Iris pigment epithelial cell (primary cell): ENCODE results near the gene NAV2.
"Not testable (repeated sequence)": the region's sequence is repeated elsewhere in the genome, so short reads cannot be mapped to it uniquely, and the experiment has no call there.

Source experiments
- DNase-seq: peaks from one replicate; pipeline ENCODE4 v3.0.0-alpha.2; 2011; ENCODE audit warnings: low read depth

The NAV2 gene

DNA sequence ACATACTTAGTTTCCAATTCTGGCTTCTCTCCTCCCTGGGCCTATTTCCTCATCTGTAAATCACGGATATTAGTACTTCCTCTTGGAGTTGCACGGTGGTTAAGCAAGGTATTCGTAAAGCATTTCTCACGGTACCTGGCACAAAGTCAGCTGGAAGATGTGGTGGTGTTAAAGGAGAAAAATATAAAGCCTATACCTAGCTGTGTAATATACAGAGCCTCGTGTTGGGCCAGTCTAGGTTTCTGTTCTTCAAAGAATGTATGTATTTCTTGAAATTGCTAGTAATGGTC is 400.5 kb downstream of the NAV2 start:
- peak; percentile 45 for DNase-seq

DNA sequence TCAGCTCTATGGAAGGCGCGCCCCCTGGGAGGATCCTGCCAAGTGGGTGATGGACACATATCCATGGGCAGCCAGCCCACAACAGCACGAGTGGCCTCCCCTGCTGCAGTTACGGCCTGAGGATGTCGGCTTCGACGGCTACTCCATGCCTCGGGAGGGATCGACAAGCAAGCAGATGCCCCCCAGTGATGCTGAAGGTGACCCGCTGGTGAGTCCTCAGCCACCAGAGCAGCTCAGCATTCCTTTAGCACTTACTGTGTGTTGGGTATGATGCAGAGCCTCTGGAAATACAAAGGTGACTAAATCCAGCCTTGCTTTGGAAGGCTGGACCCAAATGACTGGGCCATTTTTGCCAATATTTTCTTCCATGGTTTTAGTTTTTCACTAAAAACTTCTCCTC is 402.0 kb downstream of the NAV2 start:
- DNase-seq, result no peak

DNA sequence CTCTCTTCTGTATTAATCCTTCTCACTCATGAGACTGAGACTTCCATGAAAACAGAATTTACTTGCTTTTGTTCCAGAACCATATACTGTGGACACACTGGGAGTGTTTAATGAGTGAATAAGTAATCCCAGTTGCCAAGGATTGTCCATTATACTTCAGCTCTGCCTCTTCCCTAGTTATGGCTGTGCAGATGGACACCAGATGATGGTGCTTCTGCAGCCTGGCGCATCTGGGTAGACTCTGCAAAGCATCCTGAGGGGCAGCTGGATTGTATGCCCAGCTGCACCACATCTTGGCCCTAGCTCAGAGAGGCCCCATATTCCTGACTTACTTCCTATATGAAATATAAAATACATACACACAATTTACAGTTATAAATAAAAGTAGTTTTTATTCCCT is 404.2 kb downstream of the NAV2 start:
- DNase-seq, result no peak

DNA sequence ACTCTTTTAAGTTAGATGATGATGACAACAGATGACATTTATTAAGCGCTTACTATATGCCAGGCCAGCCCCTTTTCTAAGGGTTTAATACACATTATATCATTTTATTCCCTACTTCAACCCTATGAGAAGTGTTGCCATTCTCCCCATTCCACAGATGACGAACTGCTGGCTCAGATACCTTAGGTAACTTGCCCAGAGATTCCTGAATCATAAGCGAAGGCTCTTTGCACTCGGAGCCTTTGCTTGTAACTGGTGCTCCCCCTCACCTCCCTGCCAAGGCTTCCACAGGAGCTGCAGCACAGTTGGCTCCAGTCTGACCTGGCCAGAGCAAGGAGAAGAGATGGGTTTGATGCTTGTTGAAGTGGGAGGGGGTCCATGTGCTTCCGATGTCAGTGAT is 404.7 kb downstream of the NAV2 start:
- DNase-seq, result no peak

DNA sequence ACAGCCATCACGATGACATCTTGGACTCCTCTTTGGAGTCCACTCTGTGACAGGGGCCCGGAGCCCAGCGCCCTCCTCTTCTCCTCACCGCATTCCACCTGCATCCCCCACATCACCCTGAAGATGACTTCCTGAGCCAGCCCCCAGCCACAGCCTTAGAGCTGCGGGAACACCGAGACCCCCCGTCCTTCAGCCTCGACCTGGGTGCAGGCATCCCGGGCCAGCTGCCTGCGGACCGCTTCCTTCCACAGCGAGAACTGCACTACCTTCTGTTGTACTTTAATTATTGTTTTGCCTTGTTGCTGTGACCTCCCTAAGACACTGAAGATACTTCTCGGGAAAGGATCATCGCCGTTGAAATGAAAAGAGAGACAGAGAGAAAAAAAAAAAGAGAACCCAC is 405.6 kb downstream of the NAV2 start:
- DNase-seq, result no peak

DNA sequence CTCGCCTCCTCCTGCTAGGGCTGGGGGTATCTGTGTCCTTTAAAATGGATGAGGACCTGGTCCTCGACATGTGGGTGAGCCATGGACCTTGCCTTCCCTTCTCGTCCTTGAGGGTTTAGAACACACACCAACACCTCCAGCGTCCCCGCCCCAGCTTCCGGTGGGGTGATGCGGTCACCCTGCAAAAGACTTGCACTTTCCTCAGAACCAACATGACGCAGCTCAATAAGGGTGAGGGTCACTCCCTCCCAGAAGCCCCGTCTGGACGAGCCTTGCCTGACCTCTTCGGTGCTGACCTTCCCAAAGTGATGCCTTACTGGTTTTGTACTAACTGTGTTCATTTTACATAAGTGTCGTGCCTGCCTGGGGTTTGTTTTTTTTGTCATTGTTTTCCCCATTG is 406.7 kb downstream of the NAV2 start:
- no peak for DNase-seq

DNA sequence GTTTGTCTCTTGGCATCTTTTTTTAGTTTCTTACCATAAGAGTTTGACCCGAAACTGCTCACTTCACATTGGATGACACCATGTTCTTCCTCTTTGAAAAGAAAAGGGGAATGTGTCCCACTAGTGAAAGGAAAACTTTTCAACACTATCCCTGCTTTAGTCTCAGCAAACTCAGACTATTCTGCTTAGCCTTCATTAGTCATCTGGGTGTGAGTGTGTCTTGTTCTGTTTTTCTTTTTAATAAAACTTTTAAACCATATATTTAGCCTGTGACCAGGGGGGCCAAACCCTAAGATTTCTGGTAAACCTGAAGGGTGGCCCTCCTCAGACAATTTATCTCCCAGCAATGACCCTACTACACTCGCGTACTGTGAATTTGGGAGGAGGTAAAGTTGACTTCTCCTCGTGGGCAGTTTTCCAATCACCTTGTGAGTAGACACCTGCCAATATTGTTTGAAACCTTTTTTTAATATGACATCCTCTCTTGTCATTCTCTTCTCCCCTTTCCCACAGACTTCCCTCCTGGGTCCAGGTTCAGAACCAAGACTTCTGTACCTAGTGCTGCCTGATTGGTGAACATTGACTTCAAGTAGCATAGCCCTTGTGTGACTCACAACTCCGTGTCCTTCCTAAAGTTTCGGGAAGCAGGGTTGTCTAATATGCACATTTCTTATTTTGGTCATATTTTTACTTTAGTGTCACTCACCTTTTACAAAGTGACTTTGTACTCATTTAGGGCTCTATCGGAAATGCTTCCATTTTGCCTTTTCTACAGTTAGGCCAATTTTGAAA is 407.7 kb downstream of the NAV2 start:
- no peak for DNase-seq

DNA sequence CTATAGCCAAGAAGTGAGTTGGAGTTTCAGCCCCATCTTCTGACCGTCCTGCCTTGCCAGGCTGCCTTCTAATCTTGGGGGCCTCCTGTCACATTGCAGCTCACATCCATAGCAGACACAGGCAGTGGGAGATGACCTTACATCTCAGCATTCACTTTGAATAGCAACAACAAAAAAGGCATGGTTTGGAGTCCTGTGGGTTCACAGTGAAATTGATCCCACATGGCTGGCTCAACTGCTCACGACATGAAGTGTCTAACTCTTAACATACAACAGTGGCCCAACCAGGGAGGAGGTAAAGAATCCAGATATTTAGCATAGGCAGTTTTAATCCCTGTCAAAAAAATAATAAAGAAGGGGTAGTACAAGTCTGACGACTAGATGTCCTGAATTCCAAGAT is 409.5 kb downstream of the NAV2 start:
- no peak for DNase-seq

DNA sequence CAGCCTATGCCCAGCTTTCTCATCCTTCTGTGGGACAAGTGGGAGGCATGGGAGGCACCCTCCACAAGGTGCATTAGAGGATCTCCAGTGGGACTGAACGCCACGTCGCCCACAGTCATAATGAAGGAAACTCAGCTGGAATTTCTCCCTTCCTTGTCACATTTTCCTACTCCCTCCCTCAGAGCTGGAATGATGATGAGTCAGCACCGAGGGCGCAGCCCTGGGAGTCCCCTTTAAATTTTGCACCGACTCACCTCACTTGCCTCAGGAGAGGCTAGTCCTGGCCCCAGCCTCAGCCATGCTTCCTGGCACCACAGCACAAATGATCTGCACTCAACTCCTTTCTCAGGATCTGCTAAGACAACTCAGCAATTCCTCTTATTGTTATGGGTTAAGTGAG is 413.3 kb downstream of the NAV2 start:
- DNase-seq, result peak; percentile 47

DNA sequence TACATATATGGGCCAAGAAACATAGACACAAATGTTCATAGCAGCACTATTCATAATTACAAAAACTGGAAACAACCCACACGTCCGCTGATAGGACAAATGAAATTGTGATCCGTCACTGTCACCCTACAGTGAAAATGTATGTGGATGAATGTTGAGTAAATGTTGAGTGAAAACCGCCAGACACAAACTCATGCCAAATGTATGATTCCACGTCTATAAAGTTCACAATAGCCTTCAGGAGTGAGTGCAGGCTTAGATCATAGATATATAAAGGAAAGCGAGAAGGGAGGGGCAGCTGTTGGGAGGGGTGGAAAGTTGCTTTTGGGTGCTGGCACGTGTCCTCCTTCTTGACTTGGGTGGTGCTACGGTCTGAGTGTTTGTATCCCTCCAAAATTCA is 414.1 kb downstream of the NAV2 start:
- no peak for DNase-seq

DNA sequence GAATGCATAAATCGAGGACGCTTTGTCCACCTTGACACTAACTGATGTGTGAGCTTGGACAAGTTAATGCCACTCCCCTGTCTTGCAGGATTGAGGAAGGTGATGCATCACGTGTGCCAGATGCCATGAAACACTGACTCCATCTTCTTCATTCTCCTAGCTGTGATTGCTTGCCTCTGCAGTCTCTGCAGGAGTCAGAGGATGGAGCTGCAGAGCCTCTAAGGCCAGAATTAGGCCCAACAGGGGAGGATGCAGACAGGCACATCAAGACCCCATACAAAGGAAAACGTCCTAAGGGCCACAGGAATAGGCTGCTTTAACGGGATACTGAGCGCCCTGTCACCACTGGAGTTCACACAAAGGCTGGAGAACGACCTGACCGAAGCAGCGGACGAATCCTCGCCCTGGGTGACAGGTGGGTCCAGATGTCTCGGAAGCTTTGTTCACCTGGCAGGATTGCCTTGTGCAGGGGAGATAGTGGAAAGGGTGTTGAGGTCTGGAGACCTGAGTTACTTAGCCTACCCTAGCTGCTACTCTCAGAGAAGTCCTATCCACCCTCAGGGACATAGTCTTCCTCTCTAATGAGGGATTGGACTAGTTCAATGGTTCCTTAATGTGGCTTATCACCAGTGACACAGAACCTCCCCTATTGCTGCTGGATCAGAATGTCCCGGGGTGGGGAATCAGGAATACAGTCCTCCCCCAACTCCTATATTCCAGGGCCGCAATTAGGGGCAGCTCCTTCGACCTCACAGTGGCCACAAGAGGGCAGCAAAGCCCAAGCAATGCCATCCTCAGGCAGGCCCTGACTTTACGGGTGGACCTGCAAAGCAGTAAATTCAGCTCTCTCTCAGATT is 415.3 kb downstream of the NAV2 start:
- DNase-seq, result peak; percentile 69

DNA sequence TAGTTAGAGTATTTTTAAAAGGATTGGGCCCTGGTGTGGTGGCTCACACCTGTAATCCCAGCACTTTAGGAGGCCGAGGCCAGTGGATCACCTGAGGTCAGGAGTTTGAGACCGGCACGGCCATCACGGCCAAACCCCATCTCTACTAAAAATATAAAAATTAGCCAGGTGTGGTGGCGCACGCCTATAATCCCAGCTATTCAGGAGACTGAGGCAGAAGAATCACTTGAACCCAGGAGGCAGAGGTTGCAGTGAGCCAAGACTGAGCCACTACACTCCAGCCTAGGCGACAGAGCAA is 415.8 kb downstream of the NAV2 start:
- not testable (repeated sequence) for DNase-seq

DNA sequence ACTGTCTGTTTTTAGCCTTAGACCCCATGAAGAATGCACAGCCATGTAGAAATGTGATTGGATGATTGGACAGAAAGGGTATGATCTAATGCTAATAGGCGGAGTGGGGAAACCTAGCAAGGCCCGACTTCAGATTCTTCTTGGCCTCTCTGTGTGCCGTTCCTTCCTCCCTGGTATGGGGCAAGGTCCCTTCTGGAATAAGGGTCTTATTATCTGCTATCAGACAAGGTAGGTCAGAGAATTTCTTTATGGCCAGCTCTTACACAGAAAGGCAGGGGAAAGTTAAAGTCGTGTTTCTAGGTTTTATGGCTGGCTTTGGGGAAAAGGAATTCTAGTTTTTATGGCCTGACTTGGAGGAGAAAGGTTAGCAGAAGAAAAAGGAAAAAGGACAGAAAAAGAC is 417.0 kb downstream of the NAV2 start:
- no peak for DNase-seq

DNA sequence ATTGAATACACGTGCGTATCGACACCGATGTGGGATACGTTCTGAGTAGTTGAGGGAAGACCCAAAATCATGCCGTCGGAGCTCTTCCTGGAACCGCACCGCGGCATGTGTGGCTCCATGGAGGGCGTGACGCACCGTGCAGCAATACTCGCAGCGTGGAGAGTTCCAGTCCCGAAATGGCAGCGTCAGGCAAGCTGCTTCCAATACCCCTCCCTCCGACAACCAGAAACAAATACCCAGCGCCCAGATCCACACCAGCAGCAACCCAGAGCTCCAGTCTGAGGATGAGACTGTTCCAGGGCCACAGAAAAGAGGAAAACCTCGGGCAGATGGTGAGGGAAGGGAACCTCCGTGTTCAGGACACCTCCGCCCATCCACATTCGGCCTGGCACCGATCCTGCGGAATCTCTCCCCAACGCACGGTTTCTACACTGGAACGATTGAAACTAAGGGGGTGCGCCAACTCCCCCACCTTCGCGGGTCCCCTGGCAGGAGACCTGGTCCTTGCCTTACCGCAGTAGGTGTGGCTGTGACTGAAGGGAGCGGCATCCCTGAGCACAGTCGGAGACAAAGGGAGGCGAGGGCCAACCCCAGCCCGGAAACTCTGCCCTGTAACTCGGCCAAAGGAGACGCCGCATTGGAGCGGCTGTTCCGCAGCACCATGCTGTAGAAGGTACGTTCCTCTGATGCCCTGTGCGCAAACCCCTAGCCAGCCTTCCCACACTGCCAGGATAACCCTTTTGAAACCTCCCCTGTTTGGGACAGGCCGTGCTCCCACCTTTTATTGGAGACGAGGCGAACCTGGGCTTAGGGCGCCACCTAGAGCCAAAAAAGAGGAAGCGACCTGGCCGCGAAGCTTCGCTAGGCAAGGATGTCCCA is 419.4 kb downstream of the NAV2 start:
- peak; percentile 63 for DNase-seq

DNA sequence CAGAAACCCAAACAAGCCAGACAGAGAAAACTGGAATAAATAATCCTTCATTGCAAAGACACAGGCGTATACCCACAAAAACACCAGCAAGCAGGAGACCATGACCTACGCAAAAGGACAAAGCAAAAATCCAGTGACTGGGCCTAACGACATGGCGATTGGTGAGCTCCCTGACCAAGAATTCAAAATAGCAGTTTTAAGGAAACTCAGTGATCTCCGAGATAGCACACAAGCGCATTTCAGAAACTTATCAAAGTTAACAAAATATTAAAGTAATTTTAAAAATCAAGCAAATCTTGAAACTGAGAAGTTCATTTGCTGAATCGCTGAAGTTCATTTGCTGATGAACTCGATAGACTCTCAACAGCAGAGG is 420.0 kb downstream of the NAV2 start:
- no peak for DNase-seq

DNA sequence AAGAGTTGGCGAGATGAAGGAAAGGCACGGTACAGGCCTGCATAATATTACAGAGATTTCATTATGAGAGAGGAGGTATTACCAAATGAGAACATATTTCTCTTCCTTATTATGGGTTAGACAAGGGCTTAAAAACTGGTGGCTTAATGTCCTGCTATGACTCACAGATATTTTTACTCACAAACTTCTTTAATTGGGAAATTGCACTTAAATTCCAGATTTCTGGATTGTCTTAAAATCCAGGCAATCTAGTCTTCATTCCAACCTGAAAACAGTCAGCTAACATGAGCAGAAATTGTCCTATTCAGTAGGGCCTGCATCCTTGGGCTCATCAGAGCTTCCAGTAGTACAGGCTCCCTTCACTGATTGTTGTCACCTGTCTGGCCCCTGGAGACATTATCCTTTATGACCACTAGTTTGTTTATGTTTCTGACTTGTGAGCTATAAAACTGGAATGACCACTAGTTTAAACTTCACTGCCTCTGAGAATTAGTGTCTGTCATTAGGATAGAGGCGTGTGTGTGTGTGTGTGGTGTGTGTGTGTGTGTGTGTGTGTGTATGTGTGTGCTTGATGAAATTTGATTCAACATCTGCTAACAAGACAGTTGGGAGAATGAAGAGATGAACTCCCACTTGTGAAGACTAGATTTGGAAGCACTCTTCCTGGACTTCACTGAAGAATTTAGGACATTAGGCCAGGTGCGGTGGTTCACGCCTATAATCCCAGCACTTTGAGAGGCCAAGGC is 422.5 kb downstream of the NAV2 start:
- no peak for DNase-seq

DNA sequence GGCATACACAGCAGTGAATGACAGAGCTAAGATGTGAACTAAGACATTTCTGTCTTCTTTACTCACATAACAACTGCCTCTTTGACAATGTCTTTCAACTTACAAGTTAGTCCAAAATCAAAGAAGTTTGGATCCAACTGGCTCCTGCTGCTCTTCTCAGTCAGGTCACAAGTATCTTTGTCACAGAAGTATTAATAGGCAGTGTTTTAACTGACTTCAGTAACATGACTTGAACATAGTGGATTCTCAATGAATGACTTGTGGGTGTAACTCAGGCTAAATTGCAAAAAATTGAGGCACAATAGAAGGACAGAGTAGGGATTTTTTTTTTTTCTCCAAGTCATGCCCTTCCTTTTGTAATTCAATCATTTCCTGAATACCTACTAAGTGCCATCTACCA is 425.0 kb downstream of the NAV2 start:
- DNase-seq, result no peak

DNA sequence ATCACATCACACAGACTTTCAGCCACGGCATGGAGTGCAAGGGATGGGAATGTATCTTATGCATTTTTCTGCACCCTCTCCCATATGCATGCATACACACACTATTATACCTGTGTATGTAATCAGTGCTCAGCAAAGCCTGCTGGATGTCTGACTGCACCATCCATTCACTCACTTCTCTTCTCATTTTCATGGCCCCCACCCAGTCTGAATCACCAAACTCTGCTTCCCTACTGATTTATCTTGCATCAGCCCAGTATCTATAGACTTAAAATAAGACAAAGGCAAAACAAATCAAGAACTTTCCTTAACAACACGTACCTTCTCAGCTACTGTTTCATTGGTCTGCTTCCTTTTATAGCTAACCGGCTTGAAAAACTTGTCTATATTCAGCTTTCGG is 426.1 kb downstream of the NAV2 start:
- DNase-seq, result no peak

DNA sequence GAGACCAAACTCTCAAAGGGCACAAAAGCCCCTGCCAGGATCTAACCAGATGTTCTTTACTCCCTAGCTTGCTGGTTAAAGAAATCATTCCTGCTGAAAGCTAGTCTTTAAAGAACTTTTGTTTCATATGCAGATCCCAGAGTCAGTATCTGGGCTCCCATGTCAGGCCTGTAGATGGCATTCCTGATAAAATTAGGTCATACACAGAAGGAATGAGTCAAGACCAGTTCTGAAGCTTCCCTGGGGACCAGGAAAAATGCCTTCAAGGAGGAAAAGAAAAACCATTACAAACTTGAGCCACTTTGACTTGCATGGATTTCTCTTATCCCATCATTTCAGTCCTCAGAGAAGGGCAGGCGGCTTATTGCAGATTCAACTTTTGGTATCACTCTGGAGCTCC is 441.7 kb downstream of the NAV2 start:
- DNase-seq, result no peak

DNA sequence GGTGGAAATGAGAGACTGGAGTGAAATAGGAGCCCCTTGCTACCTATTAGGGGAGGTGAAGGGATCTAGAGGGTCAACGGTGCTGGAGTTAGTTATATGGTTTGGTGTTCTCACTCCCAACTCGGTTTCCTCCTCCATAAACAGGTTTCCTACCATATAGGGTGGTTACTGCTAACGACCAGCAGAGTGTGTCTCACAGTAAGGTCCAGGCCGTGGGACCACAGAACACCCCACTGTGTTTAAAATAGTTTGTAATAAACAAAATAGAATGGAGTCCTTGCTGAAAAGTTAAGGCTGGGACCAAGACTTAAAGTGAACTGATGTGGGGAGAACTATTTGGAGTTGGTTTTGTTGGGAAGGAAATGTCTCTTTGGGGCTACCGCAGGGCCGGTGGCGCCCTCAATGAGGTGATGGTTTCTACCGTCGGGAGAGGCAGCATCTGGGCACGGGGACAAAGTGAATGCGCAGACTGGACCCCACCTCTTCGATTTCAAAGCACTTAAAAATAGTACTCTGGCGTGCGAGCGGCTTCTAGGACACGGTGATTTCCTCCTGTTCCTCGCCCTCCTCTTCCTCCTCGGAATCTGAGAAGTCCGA is 443.1 kb downstream of the NAV2 start:
- DNase-seq, result no peak

DNA sequence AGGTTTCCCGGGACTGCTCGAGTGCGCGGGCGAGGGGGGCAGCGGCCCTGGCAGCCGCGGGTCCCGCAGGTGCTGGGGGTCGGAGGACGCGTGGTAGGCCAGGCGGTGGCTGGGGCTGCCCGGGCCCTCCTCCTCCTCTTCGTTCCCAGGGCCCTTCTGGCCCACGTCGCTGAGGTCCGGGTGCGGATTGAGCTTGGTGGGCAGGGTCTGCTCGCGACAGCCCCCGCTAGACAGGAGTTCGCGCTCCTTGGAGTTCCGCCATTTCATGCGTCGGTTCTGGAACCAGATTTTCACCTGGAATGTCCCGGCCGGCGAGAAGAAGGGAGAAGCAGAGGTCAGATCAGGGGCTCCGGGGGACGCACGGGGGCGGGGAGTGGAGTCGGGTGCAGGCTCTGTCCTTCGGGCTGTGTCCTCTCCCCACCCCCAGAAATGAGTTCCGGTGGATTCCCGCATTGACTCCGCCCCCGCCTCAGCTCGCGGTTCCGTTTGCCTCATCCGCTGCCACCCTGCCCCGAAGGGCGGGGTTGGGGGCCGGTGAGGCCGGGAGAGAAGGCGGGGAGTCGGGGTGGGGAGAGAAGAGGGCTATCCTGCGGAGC is 443.7 kb downstream of the NAV2 start:
- DNase-seq, result no peak
